Glutamatergic neuron (in vitro differentiated cells): ENCODE results near the gene THAP11. TPM values are rescaled to one million over a fixed set of nuclear protein-coding genes. Genes with fewer than 3 reads are reported as not detected.

ENCODE experiments used
- DNase-seq: peaks from one replicate; pipeline ENCODE4 v3.0.0; 2022
- H3K27ac Mint-ChIP-seq: one replicate; pipeline ENCODE4 v1.8.0; 2020; ENCODE audit warnings: mild to moderate bottlenecking, mixed read lengths, inconsistent platforms; ENCODE audit not compliant: unreplicated experiment
- H3K27me3 Mint-ChIP-seq: one replicate; pipeline ENCODE4 v1.8.0; 2020; ENCODE audit warnings: mild to moderate bottlenecking, moderate library complexity, mixed read lengths, inconsistent platforms; ENCODE audit not compliant: unreplicated experiment
- H3K36me3 Mint-ChIP-seq: one replicate; pipeline ENCODE4 v1.8.0; 2020; ENCODE audit warnings: mild to moderate bottlenecking, mixed read lengths, inconsistent platforms; ENCODE audit not compliant: unreplicated experiment
- H3K4me1 Mint-ChIP-seq: one replicate; pipeline ENCODE4 v1.8.0; 2020; ENCODE audit warnings: mild to moderate bottlenecking, low read depth, mixed read lengths, inconsistent platforms; ENCODE audit not compliant: unreplicated experiment
- H3K4me3 Mint-ChIP-seq: one replicate; pipeline ENCODE4 v1.8.0; 2020; ENCODE audit warnings: mild to moderate bottlenecking, mixed read lengths, inconsistent platforms; ENCODE audit not compliant: unreplicated experiment
- H3K9me3 Mint-ChIP-seq: one replicate; pipeline ENCODE4 v1.8.0; 2020; ENCODE audit warnings: mild to moderate bottlenecking, moderate library complexity, mixed read lengths, inconsistent platforms; ENCODE audit not compliant: unreplicated experiment
- total RNA-seq: library from RNA; stranded (reverse); fragmentation: NEBNext Ultra II Directional; extraction: Animal tissue kit (Norgen Biotek cat#: 25700); gene quantifications from one replicate; pipeline ENCODE4 v1.2.1, GENCODE V29; 2021; ENCODE audit not compliant: unreplicated experiment
- TF ChIP-seq, protein P1 (sequence below): fragments of 200-600 bp; sonication (generic); IDR thresholded peaks from one replicate; pipeline ENCODE4 v1.5.0; 2021; ENCODE audit not compliant: partially characterized antibody, unreplicated experiment

The THAP11 gene
- total RNA-seq, 1 donor from 2014 or later = 23.1 TPM

DNA sequence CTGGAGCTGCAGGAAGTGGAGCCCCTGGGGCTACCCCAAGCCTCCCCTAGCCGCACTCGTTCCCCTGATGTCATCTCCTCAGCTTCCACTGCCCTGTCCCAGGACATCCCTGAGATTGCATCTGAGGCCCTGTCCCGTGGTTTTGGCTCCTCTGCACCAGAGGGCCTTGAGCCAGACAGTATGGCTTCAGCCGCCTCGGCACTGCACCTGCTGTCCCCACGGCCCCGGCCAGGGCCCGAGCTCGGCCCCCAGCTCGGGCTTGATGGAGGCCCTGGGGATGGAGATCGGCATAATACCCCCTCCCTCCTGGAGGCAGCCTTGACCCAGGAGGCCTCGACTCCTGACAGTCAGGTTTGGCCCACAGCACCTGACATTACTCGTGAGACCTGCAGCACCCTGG is 38.5 kb downstream of the THAP11 start:
- Mint-ChIP-seq H3K27ac (no peak overlapping the region), H3K4me1 (peaks cover 7% of the 10 kb centered on the region), H3K27me3 (peaks cover 8% of the 10 kb centered on the region), H3K36me3 (no peaks in the 10 kb centered on the region), H3K4me3 (no peak overlapping the region), H3K9me3 (peaks cover 8% of the 10 kb centered on the region)
- TF ChIP-seq, protein P1, sequence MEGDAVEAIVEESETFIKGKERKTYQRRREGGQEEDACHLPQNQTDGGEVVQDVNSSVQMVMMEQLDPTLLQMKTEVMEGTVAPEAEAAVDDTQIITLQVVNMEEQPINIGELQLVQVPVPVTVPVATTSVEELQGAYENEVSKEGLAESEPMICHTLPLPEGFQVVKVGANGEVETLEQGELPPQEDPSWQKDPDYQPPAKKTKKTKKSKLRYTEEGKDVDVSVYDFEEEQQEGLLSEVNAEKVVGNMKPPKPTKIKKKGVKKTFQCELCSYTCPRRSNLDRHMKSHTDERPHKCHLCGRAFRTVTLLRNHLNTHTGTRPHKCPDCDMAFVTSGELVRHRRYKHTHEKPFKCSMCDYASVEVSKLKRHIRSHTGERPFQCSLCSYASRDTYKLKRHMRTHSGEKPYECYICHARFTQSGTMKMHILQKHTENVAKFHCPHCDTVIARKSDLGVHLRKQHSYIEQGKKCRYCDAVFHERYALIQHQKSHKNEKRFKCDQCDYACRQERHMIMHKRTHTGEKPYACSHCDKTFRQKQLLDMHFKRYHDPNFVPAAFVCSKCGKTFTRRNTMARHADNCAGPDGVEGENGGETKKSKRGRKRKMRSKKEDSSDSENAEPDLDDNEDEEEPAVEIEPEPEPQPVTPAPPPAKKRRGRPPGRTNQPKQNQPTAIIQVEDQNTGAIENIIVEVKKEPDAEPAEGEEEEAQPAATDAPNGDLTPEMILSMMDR = no peak
- no peak for DNase-seq

DNA sequence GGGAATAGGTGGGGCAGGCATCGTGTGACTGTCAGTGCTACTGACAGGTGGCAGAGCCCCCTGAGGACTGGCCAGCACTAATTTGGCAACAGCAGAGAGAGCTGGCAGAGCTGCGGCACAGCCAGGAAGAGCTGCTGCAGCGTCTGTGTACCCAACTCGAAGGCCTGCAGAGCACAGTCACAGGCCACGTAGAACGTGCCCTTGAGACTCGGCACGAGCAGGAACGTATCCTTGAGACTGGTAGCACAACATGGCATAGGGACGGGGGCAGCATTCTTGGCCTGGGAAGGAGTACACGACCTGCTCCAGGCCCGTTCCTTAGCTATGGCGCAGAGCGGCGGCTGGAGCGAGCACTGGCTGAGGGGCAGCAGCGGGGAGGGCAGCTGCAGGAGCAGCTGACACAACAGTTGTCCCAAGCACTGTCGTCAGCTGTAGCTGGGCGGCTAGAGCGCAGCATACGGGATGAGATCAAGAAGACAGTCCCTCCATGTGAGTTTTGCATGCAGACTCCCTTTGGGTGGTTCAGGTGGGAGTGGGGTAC is 39.6 kb downstream of the THAP11 start:
- H3K4me3 Mint-ChIP-seq = no peak overlapping the region
- peak overlapping the region; percentile 28 for H3K27ac Mint-ChIP-seq

DNA sequence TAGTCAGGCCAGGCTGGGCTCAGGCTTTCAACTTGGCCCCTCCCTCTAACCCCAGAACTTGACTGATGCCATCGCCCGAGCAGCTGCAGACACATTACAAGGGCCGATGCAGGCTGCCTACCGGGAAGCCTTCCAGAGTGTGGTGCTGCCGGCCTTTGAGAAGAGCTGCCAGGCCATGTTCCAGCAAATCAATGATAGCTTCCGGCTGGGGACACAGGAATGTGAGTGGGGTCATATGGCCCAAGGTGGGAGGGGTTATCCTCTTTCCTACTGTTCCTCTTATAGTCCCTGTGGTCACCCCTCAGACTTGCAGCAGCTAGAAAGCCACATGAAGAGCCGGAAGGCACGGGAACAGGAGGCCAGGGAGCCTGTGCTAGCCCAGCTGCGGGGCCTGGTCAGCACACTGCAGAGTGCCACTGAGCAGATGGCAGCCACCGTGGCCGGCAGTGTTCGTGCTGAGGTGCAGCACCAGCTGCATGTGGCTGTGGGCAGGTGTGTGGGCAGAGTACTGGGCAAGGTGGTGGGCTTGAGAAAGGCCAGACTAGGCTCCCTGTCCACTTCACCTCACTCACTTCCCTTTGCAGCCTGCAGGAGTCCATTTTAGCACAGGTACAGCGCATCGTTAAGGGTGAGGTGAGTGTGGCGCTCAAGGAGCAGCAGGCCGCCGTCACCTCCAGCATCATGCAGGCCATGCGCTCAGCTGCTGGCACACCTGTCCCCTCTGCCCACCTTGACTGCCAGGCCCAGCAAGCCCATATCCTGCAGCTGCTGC is 40.4 kb downstream of the THAP11 start:
- Mint-ChIP-seq H3K4me3 (no peak overlapping the region), H3K9me3 (peaks cover 8% of the 10 kb centered on the region), H3K27ac (no peak overlapping the region), H3K4me1 (peaks cover 7% of the 10 kb centered on the region), H3K27me3 (peaks cover 5% of the 10 kb centered on the region), H3K36me3 (no peaks in the 10 kb centered on the region)
- DNase-seq = no peak
- TF ChIP-seq, protein P1 = no peak

More for the DNA sequence above, 39.6 kb downstream of the THAP11 start:
- peaks cover 8% of the 10 kb centered on the region for H3K9me3 Mint-ChIP-seq
- H3K4me1 Mint-ChIP-seq = peaks cover 7% of the 10 kb centered on the region
- H3K27me3 Mint-ChIP-seq = peaks cover 8% of the 10 kb centered on the region
- TF ChIP-seq, protein P1 = no peak
- H3K36me3 Mint-ChIP-seq = no peaks in the 10 kb centered on the region
- DNase-seq = no peak

DNA sequence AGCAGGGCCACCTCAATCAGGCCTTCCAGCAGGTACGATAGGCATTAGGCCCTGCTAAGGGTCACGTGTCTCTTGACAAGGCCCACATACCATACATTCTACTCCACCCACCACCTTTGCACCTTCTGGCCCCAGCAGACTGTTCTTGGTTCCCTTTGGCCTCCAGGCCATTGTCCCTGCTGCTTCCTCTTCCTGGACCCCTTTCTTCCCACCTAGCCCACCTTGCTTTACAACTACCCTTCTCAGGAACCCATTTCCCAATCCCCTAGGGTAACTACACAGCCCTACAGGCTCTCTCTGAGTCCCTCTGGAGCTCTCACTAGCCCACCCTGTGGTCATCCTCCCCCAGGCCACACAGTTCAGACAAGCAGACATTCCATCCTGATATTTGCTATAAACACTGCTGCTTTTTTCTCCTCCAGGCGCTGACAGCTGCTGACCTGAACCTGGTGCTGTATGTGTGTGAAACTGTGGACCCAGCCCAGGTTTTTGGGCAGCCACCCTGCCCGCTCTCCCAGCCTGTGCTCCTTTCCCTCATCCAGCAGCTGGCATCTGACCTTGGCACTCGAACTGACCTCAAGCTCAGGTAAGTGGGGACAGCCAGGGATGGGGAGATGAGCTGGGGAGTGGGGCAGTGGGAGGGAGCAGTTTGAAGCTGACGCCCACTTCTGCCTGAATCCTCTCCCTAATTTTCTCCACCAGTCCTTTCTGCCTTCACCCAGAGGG is 41.2 kb downstream of the THAP11 start:
- Mint-ChIP-seq H3K27ac (no peak overlapping the region), H3K36me3 (no peaks in the 10 kb centered on the region), H3K4me3 (no peak overlapping the region), H3K27me3 (peaks cover 5% of the 10 kb centered on the region), H3K9me3 (peaks cover 8% of the 10 kb centered on the region), H3K4me1 (peaks cover 7% of the 10 kb centered on the region)
- no peak for DNase-seq
- TF ChIP-seq, protein P1 = no peak

DNA sequence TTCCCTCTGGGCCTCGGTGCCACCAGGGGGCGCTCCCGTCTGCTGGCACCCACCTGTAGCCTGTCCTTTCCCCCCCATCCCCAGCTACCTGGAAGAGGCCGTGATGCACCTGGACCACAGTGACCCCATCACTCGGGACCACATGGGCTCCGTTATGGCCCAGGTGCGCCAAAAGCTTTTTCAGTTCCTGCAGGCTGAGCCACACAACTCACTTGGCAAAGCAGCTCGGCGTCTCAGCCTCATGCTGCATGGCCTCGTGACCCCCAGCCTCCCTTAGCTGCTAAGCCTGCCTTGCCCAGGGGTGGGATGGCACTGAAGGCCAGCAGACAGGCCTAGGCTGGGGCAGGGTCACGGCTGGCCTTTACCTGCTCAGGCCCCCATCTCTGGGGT is 41.7 kb downstream of the THAP11 start:
- H3K9me3 Mint-ChIP-seq = peaks cover 8% of the 10 kb centered on the region
- peaks cover 5% of the 10 kb centered on the region for H3K27me3 Mint-ChIP-seq
- TF ChIP-seq, protein P1 = peak; percentile 93
- peaks cover 7% of the 10 kb centered on the region for H3K4me1 Mint-ChIP-seq
- H3K4me3 Mint-ChIP-seq = no peak overlapping the region
- H3K36me3 Mint-ChIP-seq = no peaks in the 10 kb centered on the region
- no peak overlapping the region for H3K27ac Mint-ChIP-seq
- DNase-seq = peak; percentile 75
